Thyroid gland (tissue), 4 donors: ENCODE results near the gene DUSP15.

Experiments used
- POLR2A ChIP-seq, 2 donors: fragments of 450-650 bp; IDR thresholded peaks; one replicate each; pipeline ENCODE4 v1.6.1; 2017; ENCODE audit warnings: antibody characterized with exemption in 2 of 2, mild to moderate bottlenecking in 2 of 2, moderate library complexity in 1 of 2
- TF ChIP-seq, protein P1 (sequence below), 6 experiments: fragments of 200-600 bp in 3 of 6; fragments of 450-650 bp in 3 of 6; sonication (generic) in 3 of 6; IDR thresholded peaks; one replicate each; pipeline ENCODE4 v1.5.1; 2016 to 2019; ENCODE audit warnings: antibody characterized with exemption in 6 of 6, mild to moderate bottlenecking in 2 of 6, inconsistent platforms in 1 of 6, moderate library complexity in 1 of 6

DNA sequence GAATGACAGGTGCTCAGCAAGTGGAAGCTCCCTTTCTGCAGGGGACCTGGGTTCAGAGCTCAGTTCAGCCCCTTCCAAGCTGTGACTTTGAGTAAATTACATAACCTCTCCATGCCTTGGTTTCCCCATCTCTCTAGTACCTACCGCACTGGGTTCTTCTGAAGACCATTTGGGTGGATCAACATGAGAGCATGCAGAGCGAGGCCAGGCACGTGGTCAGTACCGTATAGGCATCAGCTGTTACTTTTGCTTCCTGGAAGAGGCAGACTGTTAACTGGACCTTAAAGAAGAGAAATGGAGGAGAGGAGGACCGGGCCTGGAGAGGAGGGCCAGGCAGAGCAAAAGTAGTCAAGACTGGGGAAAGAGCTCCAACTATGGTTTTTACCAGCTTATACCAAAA lies 52.9 kb downstream of the DUSP15 start:
- TF ChIP-seq POLR2A (IDR thresholded peaks at IDR 0.05): no peak
- TF ChIP-seq, protein P1, sequence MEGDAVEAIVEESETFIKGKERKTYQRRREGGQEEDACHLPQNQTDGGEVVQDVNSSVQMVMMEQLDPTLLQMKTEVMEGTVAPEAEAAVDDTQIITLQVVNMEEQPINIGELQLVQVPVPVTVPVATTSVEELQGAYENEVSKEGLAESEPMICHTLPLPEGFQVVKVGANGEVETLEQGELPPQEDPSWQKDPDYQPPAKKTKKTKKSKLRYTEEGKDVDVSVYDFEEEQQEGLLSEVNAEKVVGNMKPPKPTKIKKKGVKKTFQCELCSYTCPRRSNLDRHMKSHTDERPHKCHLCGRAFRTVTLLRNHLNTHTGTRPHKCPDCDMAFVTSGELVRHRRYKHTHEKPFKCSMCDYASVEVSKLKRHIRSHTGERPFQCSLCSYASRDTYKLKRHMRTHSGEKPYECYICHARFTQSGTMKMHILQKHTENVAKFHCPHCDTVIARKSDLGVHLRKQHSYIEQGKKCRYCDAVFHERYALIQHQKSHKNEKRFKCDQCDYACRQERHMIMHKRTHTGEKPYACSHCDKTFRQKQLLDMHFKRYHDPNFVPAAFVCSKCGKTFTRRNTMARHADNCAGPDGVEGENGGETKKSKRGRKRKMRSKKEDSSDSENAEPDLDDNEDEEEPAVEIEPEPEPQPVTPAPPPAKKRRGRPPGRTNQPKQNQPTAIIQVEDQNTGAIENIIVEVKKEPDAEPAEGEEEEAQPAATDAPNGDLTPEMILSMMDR (IDR thresholded peaks at IDR 0.05): no peak
